Stimulated activated memory B cell treated with anti-CD40 and anti-IgM and Interleukin-4, amounts not matched to agents 10 μg/mL and 1 μg/mL and 100 μg/mL, for 72 hours (primary cell): Measurements from ENCODE around the gene ATP10A.
"Not testable (repeated sequence)": the region's sequence is repeated elsewhere in the genome, so short reads cannot be mapped to it uniquely, and the experiment has no call there.

ENCODE experiments used
- ATAC-seq: fragments of 150-1000 bp; cut with Tn5 transposase; 2 replicates; pipeline ENCODE4 v1.10.0; 2021
- H3K27ac Mint-ChIP-seq: one replicate; pipeline ENCODE4 v1.8.0; 2022; ENCODE audit warnings: mild to moderate bottlenecking, mixed read lengths
- H3K27me3 Mint-ChIP-seq: one replicate; pipeline ENCODE4 v1.8.0; 2022; ENCODE audit warnings: mixed read lengths
- H3K36me3 Mint-ChIP-seq: one replicate; pipeline ENCODE4 v1.8.0; 2022; ENCODE audit warnings: mixed read lengths
- H3K4me1 Mint-ChIP-seq: one replicate; pipeline ENCODE4 v1.8.0; 2022; ENCODE audit warnings: mixed read lengths
- H3K4me3 Mint-ChIP-seq: one replicate; pipeline ENCODE4 v1.8.0; 2022; ENCODE audit warnings: mild to moderate bottlenecking, moderate library complexity, mixed read lengths
- H3K9me3 Mint-ChIP-seq: one replicate; pipeline ENCODE4 v1.8.0; 2022; ENCODE audit warnings: mixed read lengths

Gene ATP10A

GRCh38 chr15:25652704-25653103, 210.4 kb downstream of the ATP10A start:
- H3K27ac Mint-ChIP-seq: no peak overlapping the region
- peaks cover under 1% of the 10 kb centered on the region for H3K27me3 Mint-ChIP-seq
- ATAC-seq: no peak
- no peak overlapping the region for H3K4me3 Mint-ChIP-seq
- H3K9me3 Mint-ChIP-seq: no peaks in the 10 kb centered on the region
- H3K4me1 Mint-ChIP-seq: no peaks in the 10 kb centered on the region
- H3K36me3 Mint-ChIP-seq: no peaks in the 10 kb centered on the region

GRCh38 chr15:25649390-25649789, 213.7 kb downstream of the ATP10A start:
- H3K4me3 Mint-ChIP-seq: no peak overlapping the region
- peaks cover under 1% of the 10 kb centered on the region for H3K27me3 Mint-ChIP-seq
- no peaks in the 10 kb centered on the region for H3K9me3 Mint-ChIP-seq
- H3K36me3 Mint-ChIP-seq: no peaks in the 10 kb centered on the region
- no peak overlapping the region for H3K27ac Mint-ChIP-seq
- no peak for ATAC-seq
- H3K4me1 Mint-ChIP-seq: no peaks in the 10 kb centered on the region

GRCh38 chr15:25643120-25643519, 220.0 kb downstream of the ATP10A start:
- no peaks in the 10 kb centered on the region for H3K9me3 Mint-ChIP-seq
- peaks cover 27% of the 10 kb centered on the region for H3K27me3 Mint-ChIP-seq
- H3K4me1 Mint-ChIP-seq: no peaks in the 10 kb centered on the region
- no peak overlapping the region for H3K4me3 Mint-ChIP-seq
- no peaks in the 10 kb centered on the region for H3K36me3 Mint-ChIP-seq
- no peak overlapping the region for H3K27ac Mint-ChIP-seq
- ATAC-seq: no peak

GRCh38 chr15:25641762-25642161, 221.4 kb downstream of the ATP10A start:
- H3K4me3 Mint-ChIP-seq: no peak overlapping the region
- no peaks in the 10 kb centered on the region for H3K4me1 Mint-ChIP-seq
- no peaks in the 10 kb centered on the region for H3K9me3 Mint-ChIP-seq
- no peak for ATAC-seq
- no peaks in the 10 kb centered on the region for H3K36me3 Mint-ChIP-seq
- H3K27ac Mint-ChIP-seq: no peak overlapping the region
- H3K27me3 Mint-ChIP-seq: peaks cover 28% of the 10 kb centered on the region

- Mint-ChIP-seq H3K4me1 (no peaks in the 10 kb centered on the region), H3K27ac (no peak overlapping the region), H3K9me3 (no peaks in the 10 kb centered on the region), H3K36me3 (no peaks in the 10 kb centered on the region), H3K4me3 (no peak overlapping the region), H3K27me3 (peaks cover 32% of the 10 kb centered on the region)
- ATAC-seq: no peak
These were observed 221.8 kb downstream of the ATP10A start for GRCh38 chr15:25641361-25641760.

DNA sequence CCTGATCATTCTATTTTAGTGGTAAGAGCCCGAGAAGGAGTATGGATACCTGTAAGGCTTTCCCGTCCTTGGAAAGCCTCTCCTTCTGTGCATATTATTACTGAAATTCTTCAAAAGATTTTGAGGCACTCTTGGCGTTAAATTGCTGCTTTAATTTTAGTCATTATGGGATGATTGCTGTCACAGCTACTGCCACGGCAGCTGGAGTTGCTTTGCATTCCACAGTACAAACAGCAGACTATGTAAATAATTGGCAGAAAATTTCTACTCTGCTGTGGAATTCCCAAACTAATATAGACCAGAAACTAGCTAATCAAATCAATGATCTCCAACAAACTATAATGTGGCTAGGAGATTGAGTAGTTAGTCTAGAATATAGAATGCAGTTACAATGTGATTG, 222.2 kb downstream of the ATP10A start:
- H3K27ac Mint-ChIP-seq, H3K4me1 Mint-ChIP-seq, H3K9me3 Mint-ChIP-seq, H3K4me3 Mint-ChIP-seq, ATAC-seq, H3K36me3 Mint-ChIP-seq: not testable (repeated sequence)
- H3K27me3 Mint-ChIP-seq: peaks cover 34% of the 10 kb centered on the region

DNA sequence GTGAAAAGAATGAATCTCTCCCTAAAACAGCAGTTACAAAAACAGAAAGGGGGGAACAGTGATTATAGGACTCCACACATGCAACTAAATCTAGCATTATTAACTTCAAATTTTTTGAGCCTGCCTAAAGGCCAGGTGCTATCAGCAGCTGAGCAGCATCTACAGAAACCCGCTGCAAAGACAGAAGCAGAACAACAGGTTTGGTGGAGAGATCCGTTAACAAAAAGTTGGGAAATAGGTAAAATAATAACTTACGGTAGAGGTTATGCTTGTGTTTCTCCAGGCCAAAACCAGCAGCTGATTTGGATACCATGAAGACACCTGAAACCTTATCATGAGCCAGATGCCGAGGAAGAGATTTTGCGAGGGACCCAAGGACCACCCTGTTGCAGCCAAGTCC, 222.7 kb downstream of the ATP10A start:
- no peak for ATAC-seq
- Mint-ChIP-seq H3K36me3 (no peaks in the 10 kb centered on the region), H3K4me1 (no peaks in the 10 kb centered on the region), H3K27ac (no peak overlapping the region), H3K27me3 (peaks cover 34% of the 10 kb centered on the region), H3K9me3 (no peaks in the 10 kb centered on the region), H3K4me3 (no peak overlapping the region)

GRCh38 chr15:25636486-25636885, 226.6 kb downstream of the ATP10A start:
- not testable (repeated sequence) for H3K36me3 Mint-ChIP-seq

DNA sequence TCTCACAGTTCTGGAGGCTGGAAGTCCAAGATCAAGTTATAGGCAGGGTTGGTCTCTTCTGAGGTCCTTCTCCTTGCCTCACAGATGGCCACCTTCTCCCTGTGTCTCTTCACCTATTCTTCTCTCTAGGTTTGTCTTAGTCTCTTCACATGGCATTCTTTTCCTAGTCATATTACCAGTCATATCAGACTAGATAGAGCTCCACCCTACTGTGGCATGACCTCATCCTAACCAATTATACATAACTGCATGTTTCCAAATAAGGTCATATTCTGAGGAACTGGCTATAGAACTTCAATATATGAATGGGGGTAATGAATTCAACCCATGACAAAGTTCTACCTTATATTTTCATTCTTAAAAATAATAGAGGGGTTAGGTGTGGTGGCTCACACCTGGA, 227.9 kb downstream of the ATP10A start:
- H3K9me3 Mint-ChIP-seq: no peaks in the 10 kb centered on the region
- H3K27me3 Mint-ChIP-seq: peaks cover 7% of the 10 kb centered on the region
- no peak for ATAC-seq
- no peaks in the 10 kb centered on the region for H3K4me1 Mint-ChIP-seq
- no peaks in the 10 kb centered on the region for H3K36me3 Mint-ChIP-seq
- no peak overlapping the region for H3K4me3 Mint-ChIP-seq
- no peak overlapping the region for H3K27ac Mint-ChIP-seq

More at GRCh38 chr15:25636486-25636885, 226.6 kb downstream of the ATP10A start:
- H3K9me3 Mint-ChIP-seq, H3K27ac Mint-ChIP-seq, H3K4me3 Mint-ChIP-seq, H3K27me3 Mint-ChIP-seq, ATAC-seq, H3K4me1 Mint-ChIP-seq: not testable (repeated sequence)

DNA sequence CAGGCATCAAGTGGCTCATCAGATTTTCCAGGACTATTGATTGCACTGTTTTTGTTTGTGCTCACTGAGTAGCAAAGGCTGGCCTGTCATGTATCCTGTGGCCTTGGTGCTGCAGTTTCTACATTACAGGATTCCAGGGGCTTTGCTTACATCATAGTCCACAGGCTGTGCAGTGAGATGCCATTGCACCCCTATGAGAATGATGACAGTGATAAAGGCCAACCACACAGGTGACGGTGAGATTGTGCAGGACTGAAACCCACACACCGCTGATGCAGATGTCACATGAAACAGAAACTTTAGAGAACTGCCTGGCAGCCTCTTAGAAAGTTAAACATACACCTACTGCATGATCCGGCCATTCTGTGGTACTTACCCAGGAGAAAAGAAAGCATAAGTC, 229.3 kb downstream of the ATP10A start:
- H3K4me1 Mint-ChIP-seq: no peaks in the 10 kb centered on the region
- no peak overlapping the region for H3K27ac Mint-ChIP-seq
- no peaks in the 10 kb centered on the region for H3K36me3 Mint-ChIP-seq
- ATAC-seq: no peak
- H3K27me3 Mint-ChIP-seq: peaks cover 16% of the 10 kb centered on the region
- H3K4me3 Mint-ChIP-seq: no peak overlapping the region
- peaks cover 6% of the 10 kb centered on the region for H3K9me3 Mint-ChIP-seq

- peaks cover 16% of the 10 kb centered on the region for H3K27me3 Mint-ChIP-seq
- peaks cover 6% of the 10 kb centered on the region for H3K9me3 Mint-ChIP-seq
- no peak overlapping the region for H3K27ac Mint-ChIP-seq
- no peaks in the 10 kb centered on the region for H3K36me3 Mint-ChIP-seq
- no peak for ATAC-seq
- H3K4me1 Mint-ChIP-seq: no peaks in the 10 kb centered on the region
- H3K4me3 Mint-ChIP-seq: no peak overlapping the region
These were observed 231.2 kb downstream of the ATP10A start for GRCh38 chr15:25631971-25632370.
